H9 (cell line): ENCODE measurements around the gene BRK1. TPM values are rescaled to one million over a fixed set of nuclear protein-coding genes. Genes with fewer than 3 reads are reported as not detected.
"Not testable (repeated sequence)": the region's sequence is repeated elsewhere in the genome, so short reads cannot be mapped to it uniquely, and the experiment has no call there.

Source experiments
- DNase-seq: peaks from one replicate; pipeline ENCODE4 v3.0.0-alpha.2; 2017
- H2AFZ ChIP-seq: one replicate; pipeline ENCODE4 v1.6.1; 2013; ENCODE audit warnings: mild to moderate bottlenecking, low read length, control low read depth, moderate library complexity
- H2AK5ac ChIP-seq: 2 replicates; pipeline ENCODE4 v1.6.1; 2013; ENCODE audit warnings: low read length, control low read depth, mixed read lengths; ENCODE audit not compliant: insufficient read length
- H2BK120ac ChIP-seq: one replicate; pipeline ENCODE4 v1.6.1; 2013; ENCODE audit warnings: low read depth, mild to moderate bottlenecking, low read length, control low read depth, inconsistent platforms; ENCODE audit not compliant: poor library complexity, severe bottlenecking
- H2BK12ac ChIP-seq: 2 replicates; pipeline ENCODE4 v1.6.1; 2013; ENCODE audit warnings: low read length, control low read depth, mixed read lengths, low read depth; ENCODE audit not compliant: insufficient read length
- H2BK15ac ChIP-seq: 2 replicates; pipeline ENCODE4 v1.6.1; 2013; ENCODE audit warnings: low read depth, low read length, control low read depth
- H2BK20ac ChIP-seq: one replicate; pipeline ENCODE4 v1.6.1; 2013; ENCODE audit warnings: low read depth, mild to moderate bottlenecking, low read length, control low read depth, inconsistent platforms; ENCODE audit not compliant: poor library complexity, severe bottlenecking
- H2BK5ac ChIP-seq: 2 replicates; pipeline ENCODE4 v1.6.1; 2013; ENCODE audit warnings: low read length, control low read depth, mixed read lengths; ENCODE audit not compliant: insufficient read length
- H3K14ac ChIP-seq: 2 replicates; pipeline ENCODE4 v1.6.1; 2013; ENCODE audit warnings: low read length, control low read depth; ENCODE audit not compliant: insufficient read depth
- H3K18ac ChIP-seq: 2 replicates; pipeline ENCODE4 v1.6.1; 2013; ENCODE audit warnings: low read depth, mild to moderate bottlenecking, mixed read lengths, low read length, control low read depth; ENCODE audit not compliant: insufficient read length
- H3K23ac ChIP-seq: 2 replicates; pipeline ENCODE4 v1.6.1; 2013; ENCODE audit warnings: low read length, control low read depth, mixed read lengths, low read depth; ENCODE audit not compliant: insufficient read length
- H3K23me2 ChIP-seq: 2 replicates; pipeline ENCODE4 v1.6.1; 2013; ENCODE audit warnings: low read depth, mild to moderate bottlenecking, mixed read lengths, low read length, control low read depth; ENCODE audit not compliant: insufficient read length, poor library complexity, severe bottlenecking
- H3K27ac ChIP-seq: 2 replicates; pipeline ENCODE4 v1.5.1; 2013; ENCODE audit warnings: low read length, control low read depth, mixed read lengths, low read depth; ENCODE audit not compliant: insufficient read length
- H3K27me3 ChIP-seq: 2 replicates; pipeline ENCODE4 v1.6.1; 2013; ENCODE audit warnings: low read length, control low read depth, inconsistent platforms; ENCODE audit not compliant: insufficient read depth
- H3K4ac ChIP-seq: 2 replicates; pipeline ENCODE4 v1.6.1; 2013; ENCODE audit warnings: low read depth, mild to moderate bottlenecking, control low read depth, inconsistent platforms, low read length, moderate library complexity
- H3K4me1 ChIP-seq: 2 replicates; pipeline ENCODE4 v1.6.1; 2013; ENCODE audit warnings: low read length, control low read depth, inconsistent platforms; ENCODE audit not compliant: insufficient read depth
- H3K4me2 ChIP-seq: 2 replicates; pipeline ENCODE4 v1.6.1; 2013; ENCODE audit warnings: low read length, control low read depth, mixed read lengths; ENCODE audit not compliant: insufficient read length, insufficient read depth
- H3K56ac ChIP-seq: 2 replicates; pipeline ENCODE4 v1.6.1; 2013; ENCODE audit warnings: low read depth, mild to moderate bottlenecking, mixed read lengths, low read length, control low read depth; ENCODE audit not compliant: insufficient read length
- H3K79me1 ChIP-seq: 2 replicates; pipeline ENCODE4 v1.6.1; 2013; ENCODE audit warnings: low read depth, mild to moderate bottlenecking, moderate library complexity, low read length, control low read depth, inconsistent platforms; ENCODE audit not compliant: insufficient read depth, poor library complexity, severe bottlenecking
- H3K79me2 ChIP-seq: 2 replicates; pipeline ENCODE4 v1.6.1; 2013; ENCODE audit warnings: low read length, control low read depth, inconsistent platforms; ENCODE audit not compliant: insufficient read depth
- H3K9ac ChIP-seq: 2 replicates; pipeline ENCODE4 v1.6.1; 2013; ENCODE audit warnings: low read length, control low read depth, mixed read lengths; ENCODE audit not compliant: insufficient read length; ENCODE audit errors: extremely low read depth
- H3K9me3 ChIP-seq: one replicate; pipeline ENCODE4 v1.6.1; 2013; ENCODE audit warnings: low read depth, low read length, inconsistent platforms; ENCODE audit not compliant: control insufficient read depth
- H3T11ph ChIP-seq: one replicate; pipeline ENCODE4 v1.6.1; 2013; ENCODE audit warnings: mild to moderate bottlenecking, low read length, control low read depth, inconsistent platforms
- H4K20me1 ChIP-seq: one replicate; pipeline ENCODE4 v1.6.1; 2013; ENCODE audit not compliant: control insufficient read depth, insufficient read length, insufficient read depth
- H4K5ac ChIP-seq: 2 replicates; pipeline ENCODE4 v1.6.1; 2013; ENCODE audit warnings: low read depth, mild to moderate bottlenecking, mixed read lengths, low read length, control low read depth; ENCODE audit not compliant: insufficient read length
- H4K8ac ChIP-seq: replicated peaks from 2 replicates; pipeline ENCODE4 v1.6.1; 2013; ENCODE audit warnings: low read length, control low read depth, mixed read lengths, low read depth; ENCODE audit not compliant: insufficient read length
- H4K91ac ChIP-seq: 2 replicates; pipeline ENCODE4 v1.6.1; 2013; ENCODE audit warnings: low read depth, mild to moderate bottlenecking, moderate library complexity, mixed read lengths, low read length, control low read depth; ENCODE audit not compliant: insufficient read length
- H3K27ac Mint-ChIP-seq, 3 experiments: 2 replicates in 2 of 3; 3 replicates in 1 of 3; pipeline ENCODE4 v1.8.0; 2020 to 2021; ENCODE audit warnings: mixed read lengths in 3 of 3, mild to moderate bottlenecking in 1 of 3, moderate library complexity in 1 of 3
- H3K27me3 Mint-ChIP-seq: 2 replicates; pipeline ENCODE4 v1.8.0; 2021; ENCODE audit warnings: low read depth, mild to moderate bottlenecking, moderate library complexity, mixed read lengths
- H3K36me3 Mint-ChIP-seq, 3 experiments: 2 replicates in 2 of 3; 3 replicates in 1 of 3; pipeline ENCODE4 v1.8.0; 2020 to 2021; ENCODE audit warnings: low read depth in 3 of 3, mixed read lengths in 3 of 3; ENCODE audit not compliant: insufficient read depth in 1 of 3
- H3K4me1 Mint-ChIP-seq, 2 experiments: 2 replicates each; pipeline ENCODE4 v1.8.0; 2020; ENCODE audit warnings: mixed read lengths in 2 of 2
- H3K4me3 Mint-ChIP-seq, 2 experiments: 2 replicates in 1 of 2; 3 replicates in 1 of 2; pipeline ENCODE4 v1.8.0; 2020 to 2021; ENCODE audit warnings: mild to moderate bottlenecking in 2 of 2, mixed read lengths in 2 of 2, moderate library complexity in 1 of 2
- H3K9me3 Mint-ChIP-seq, 2 experiments: 2 replicates in 1 of 2; 3 replicates in 1 of 2; pipeline ENCODE4 v1.8.0; 2020; ENCODE audit warnings: mild to moderate bottlenecking in 2 of 2, mixed read lengths in 2 of 2, moderate library complexity in 1 of 2
- whole genome bisulfite sequencing: extraction: QIAGEN DNeasy Blood & Tissue Kit; methylation state at CpG from one replicate; pipeline ENCODE4 v1.1.7; 2013; ENCODE audit warnings: missing lambda C conversion rate, low lambda C conversion rate, mixed read lengths; ENCODE audit not compliant: insufficient read length; ENCODE audit errors: extremely low coverage; 5-methylcytosine and 5-hydroxymethylcytosine counted together
- total RNA-seq: library from RNA; stranded (reverse); gene quantifications from 2 replicates; pipeline ENCODE4 v1.2.1, GENCODE V29; 2021

Gene BRK1
- total RNA-seq, 1 experiment from 2014 or later: 121 TPM

GRCh38 chr3:10176150-10176549 lies 60.7 kb downstream of the BRK1 start:
- H3K27ac Mint-ChIP-seq, H3K56ac ChIP-seq, H2BK20ac ChIP-seq, H4K20me1 ChIP-seq, H3K4me1 Mint-ChIP-seq, H3K9me3 Mint-ChIP-seq, H3K27me3 ChIP-seq, H3K9ac ChIP-seq, H2AK5ac ChIP-seq, H2BK15ac ChIP-seq, H4K8ac ChIP-seq, H3K4me3 Mint-ChIP-seq, H2AFZ ChIP-seq, H3K4me2 ChIP-seq, H3T11ph ChIP-seq, H3K79me2 ChIP-seq, H2BK120ac ChIP-seq, H3K79me1 ChIP-seq, DNase-seq, H4K5ac ChIP-seq, H2BK12ac ChIP-seq, H4K91ac ChIP-seq, H3K36me3 Mint-ChIP-seq, H3K27ac ChIP-seq, H3K4me1 ChIP-seq, H3K18ac ChIP-seq, H3K9me3 ChIP-seq, H3K23ac ChIP-seq, H3K14ac ChIP-seq, H3K4ac ChIP-seq, H3K27me3 Mint-ChIP-seq, H3K23me2 ChIP-seq, H2BK5ac ChIP-seq: not testable (repeated sequence)
- no CpG with 5 or more reads among the region's 4 CpGs for WGBS

Other genes starting within 250 kb of the BRK1 start
- not detected in 2 replicates for gene CIDEC, start 235.4 kb upstream of the BRK1 start, total RNA-seq
- 33.5 and 34.0 TPM in 2 replicates for gene JAGN1, start 225.1 kb upstream of the BRK1 start, total RNA-seq
- 2.0 and 2.1 TPM in 2 replicates for gene IL17RE, start 212.8 kb upstream of the BRK1 start, total RNA-seq
- gene IL17RC, start 198.6 kb upstream of the BRK1 start, total RNA-seq: 6.8 and 9.1 TPM in 2 replicates
- 15.5 and 17.2 TPM in 2 replicates for gene CRELD1, start 181.8 kb upstream of the BRK1 start, total RNA-seq
- 18.8 and 19.5 TPM in 2 replicates for gene PRRT3, start 163.3 kb upstream of the BRK1 start, total RNA-seq
- 39.3 and 45.6 TPM in 2 replicates for gene EMC3, start 128.8 kb upstream of the BRK1 start, total RNA-seq
- gene FANCD2, start 89.2 kb upstream of the BRK1 start, total RNA-seq: 67.8 and 74.9 TPM in 2 replicates
- not detected in 2 replicates for gene FANCD2OS, start 7.4 kb upstream of the BRK1 start, total RNA-seq
- gene VHL, start 26.1 kb downstream of the BRK1 start, total RNA-seq: 62.2 and 64.4 TPM in 2 replicates
- gene IRAK2, start 49.2 kb downstream of the BRK1 start, total RNA-seq: 0.37 and 0.61 TPM in 2 replicates
- gene TATDN2, start 132.8 kb downstream of the BRK1 start, total RNA-seq: 34.4 and 34.5 TPM in 2 replicates
- 1.3 TPM in 1 of 2 replicates, not detected in the other for gene GHRL, start 177.3 kb downstream of the BRK1 start, total RNA-seq
- gene SEC13, start 205.4 kb downstream of the BRK1 start, total RNA-seq: 131 TPM in 2 replicates